K562 treated with DMSO at 1 percent for 4 hours (cell line): ENCODE data around the gene CALM1. TPM values are rescaled to one million over a fixed set of nuclear protein-coding genes. Genes with fewer than 3 reads are reported as not detected.

Source experiments
- total RNA-seq: library from RNA; unstranded; fragments of 300-600 nt; gene quantifications from 2 replicates; pipeline ENCODE4 v1.2.3, GENCODE V29; 2022; ENCODE audit not compliant: insufficient read depth

The CALM1 gene
- total RNA-seq: 120 and 147 TPM in 2 replicates

GRCh38 chr14:90396341-90397339, at the start of gene CALM1:
Gene CALM1 (plus strand): TSS chr14:90397029. CDS start chr14:90397231, 202 bp downstream.

Other genes with a start within 250 kb of the CALM1 start
- gene PSMC1, start 140.5 kb upstream of the CALM1 start, total RNA-seq: 121 and 138 TPM in 2 replicates
- gene NRDE2, start 65.1 kb upstream of the CALM1 start, total RNA-seq: 2.5 and 4.4 TPM in 2 replicates